GM21576 (cell line): ENCODE results near the gene DTX4.
A peak's percentile ranks its signal among the peaks of the same experiment; 100 is the strongest.

Source experiments
- ATAC-seq: cut with Tn5 transposase; IDR thresholded peaks from one replicate; pipeline ENCODE4 v1.9.1; 2021; ENCODE audit warnings: mild to moderate bottlenecking, moderate library complexity; ENCODE audit not compliant: unreplicated experiment

The DTX4 gene

GRCh38 chr11:59172345-59173079 lies 580 bp downstream of the DTX4 start:
- ATAC-seq: peak; percentile 29

- ATAC-seq: no peak
These were observed 1.4 kb downstream of the DTX4 start for GRCh38 chr11:59173080-59173963.

- no peak for ATAC-seq
These were observed 2.2 kb downstream of the DTX4 start for GRCh38 chr11:59173964-59174663.

- no peak for ATAC-seq
These were observed 2.7 kb downstream of the DTX4 start for GRCh38 chr11:59174664-59175033.

- ATAC-seq: no peak
These were observed 3.2 kb downstream of the DTX4 start for GRCh38 chr11:59175091-59175501.

- ATAC-seq: no peak
These were observed 4.4 kb downstream of the DTX4 start for GRCh38 chr11:59176330-59176729.

- no peak for ATAC-seq
These were observed 6.5 kb downstream of the DTX4 start for GRCh38 chr11:59178402-59178801.

- ATAC-seq: no peak
These were observed 7.2 kb downstream of the DTX4 start for GRCh38 chr11:59179121-59179520.

GRCh38 chr11:59180168-59180776 lies 8.3 kb downstream of the DTX4 start:
- ATAC-seq: no peak

- no peak for ATAC-seq
These were observed 9.0 kb downstream of the DTX4 start for GRCh38 chr11:59180907-59181306.

GRCh38 chr11:59181746-59182456 lies 10.0 kb downstream of the DTX4 start:
- no peak for ATAC-seq

- ATAC-seq: no peak
These were observed 10.7 kb downstream of the DTX4 start for GRCh38 chr11:59182457-59183151.

GRCh38 chr11:59183771-59184170 lies 11.8 kb downstream of the DTX4 start:
- no peak for ATAC-seq

GRCh38 chr11:59184691-59185339 lies 12.9 kb downstream of the DTX4 start:
- no peak for ATAC-seq

GRCh38 chr11:59185386-59185945 lies 13.5 kb downstream of the DTX4 start:
- ATAC-seq: no peak

GRCh38 chr11:59186130-59186594 lies 14.2 kb downstream of the DTX4 start:
- peak; percentile 72 for ATAC-seq

GRCh38 chr11:59187035-59187434 lies 15.1 kb downstream of the DTX4 start:
- no peak for ATAC-seq

GRCh38 chr11:59187587-59187986 lies 15.7 kb downstream of the DTX4 start:
- ATAC-seq: no peak

- ATAC-seq: no peak
These were observed 17.0 kb downstream of the DTX4 start for GRCh38 chr11:59188954-59189353.
